Fibroblast of skin of left biceps (primary cell): ENCODE data around the gene RYR1.
A peak's percentile ranks its signal among the peaks of the same experiment; 100 is the strongest.
"Not testable (repeated sequence)": the region's sequence is repeated elsewhere in the genome, so short reads cannot be mapped to it uniquely, and the experiment has no call there.

Source experiments
- DNase-seq, 2 experiments: peaks; one replicate each; pipeline ENCODE4 v3.0.0-alpha.2; 2013; ENCODE audit warnings: low read depth in 2 of 2

Gene RYR1

DNA sequence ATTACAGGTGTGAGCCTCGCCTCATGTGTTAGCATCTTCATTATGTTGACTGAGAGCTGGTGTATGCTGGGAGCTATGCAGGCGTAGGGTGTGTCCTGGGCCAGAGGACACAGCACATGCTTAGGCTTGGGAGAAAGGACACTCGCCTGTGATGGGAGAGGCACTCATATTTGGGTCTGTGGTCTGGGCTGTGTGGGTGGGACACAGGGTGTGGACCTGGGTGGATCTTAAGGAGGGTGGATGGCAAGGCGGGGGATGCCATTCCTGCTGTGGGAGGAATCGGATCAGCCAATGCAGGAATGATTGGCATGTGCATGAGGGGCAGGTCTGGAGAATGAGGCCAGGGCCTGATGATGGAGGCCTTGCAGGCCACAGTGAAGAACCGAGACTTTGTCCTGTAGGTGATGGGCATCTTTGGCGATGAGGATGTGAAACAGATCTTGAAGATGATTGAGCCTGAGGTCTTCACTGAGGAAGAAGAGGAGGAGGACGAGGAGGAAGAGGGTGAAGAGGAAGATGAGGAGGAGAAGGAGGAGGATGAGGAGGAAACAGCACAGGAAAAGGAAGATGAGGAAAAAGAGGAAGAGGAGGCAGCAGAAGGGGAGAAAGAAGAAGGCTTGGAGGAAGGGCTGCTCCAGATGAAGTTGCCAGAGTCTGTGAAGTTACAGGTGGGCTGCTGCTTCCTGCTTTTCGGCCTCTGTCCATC is 55.4 kb downstream of the RYR1 start:
- no peak for DNase-seq

DNA sequence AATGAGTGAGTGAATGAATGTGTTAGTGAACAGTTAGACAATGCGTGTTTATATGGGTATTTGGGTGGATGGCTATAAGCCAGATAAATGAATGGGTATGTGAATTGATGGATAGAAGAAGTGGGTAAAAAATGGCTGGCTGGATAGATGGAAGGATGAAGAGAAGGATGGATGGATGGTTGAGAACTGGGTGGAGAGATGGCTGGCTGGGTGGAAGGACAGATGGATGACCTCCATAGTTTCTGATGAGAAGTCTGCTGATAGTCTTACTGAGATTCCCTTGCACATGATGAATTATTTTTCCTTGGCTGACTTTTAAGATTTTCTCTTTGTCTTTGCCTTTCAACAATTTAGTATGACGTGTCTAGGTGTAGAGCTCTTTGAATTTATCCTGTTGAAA is 57.4 kb downstream of the RYR1 start:
- no peak for DNase-seq

DNA sequence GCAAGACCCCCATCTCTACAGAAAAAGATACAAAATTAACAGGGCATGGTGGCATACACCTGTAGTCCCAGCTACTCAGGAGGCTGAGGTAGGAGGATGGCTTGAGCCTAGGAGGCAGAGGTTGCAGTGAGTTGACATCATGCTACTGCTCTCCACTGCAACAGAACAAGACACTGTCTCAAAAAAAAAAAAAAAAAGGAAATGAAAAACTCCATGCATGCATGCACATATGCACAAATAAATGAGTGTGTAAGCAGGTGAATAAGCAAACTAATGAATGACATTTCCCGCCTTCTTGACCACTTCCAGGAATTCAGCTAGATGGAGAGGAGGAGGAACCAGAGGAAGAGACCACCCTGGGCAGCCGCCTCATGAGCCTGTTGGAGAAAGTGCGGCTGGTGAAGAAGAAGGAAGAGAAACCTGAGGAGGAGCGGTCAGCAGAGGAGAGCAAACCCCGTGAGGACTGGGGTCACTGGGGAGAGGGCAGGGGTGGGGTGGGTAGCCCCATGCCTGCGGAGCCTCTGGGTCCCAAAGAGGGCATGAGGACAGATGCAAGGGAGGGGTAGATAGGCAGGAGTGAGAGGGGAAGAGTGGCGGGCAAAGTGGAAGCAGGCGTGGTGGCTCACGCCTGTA is 58.8 kb downstream of the RYR1 start:
- no peak for DNase-seq

DNA sequence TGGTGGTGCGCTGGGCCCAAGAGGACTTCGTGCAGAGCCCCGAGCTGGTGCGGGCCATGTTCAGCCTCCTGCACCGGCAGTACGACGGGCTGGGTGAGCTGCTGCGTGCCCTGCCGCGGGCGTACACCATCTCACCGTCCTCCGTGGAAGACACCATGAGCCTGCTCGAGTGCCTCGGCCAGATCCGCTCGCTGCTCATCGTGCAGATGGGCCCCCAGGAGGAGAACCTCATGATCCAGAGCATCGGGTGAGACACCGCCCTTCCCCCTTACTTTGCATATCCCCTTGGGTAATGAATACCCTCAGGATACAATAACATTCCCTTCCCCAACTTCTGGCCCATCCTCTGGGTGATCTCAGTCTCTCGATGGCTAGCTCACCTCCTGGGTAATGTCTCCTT is 60.9 kb downstream of the RYR1 start:
- DNase-seq, result no peak

DNA sequence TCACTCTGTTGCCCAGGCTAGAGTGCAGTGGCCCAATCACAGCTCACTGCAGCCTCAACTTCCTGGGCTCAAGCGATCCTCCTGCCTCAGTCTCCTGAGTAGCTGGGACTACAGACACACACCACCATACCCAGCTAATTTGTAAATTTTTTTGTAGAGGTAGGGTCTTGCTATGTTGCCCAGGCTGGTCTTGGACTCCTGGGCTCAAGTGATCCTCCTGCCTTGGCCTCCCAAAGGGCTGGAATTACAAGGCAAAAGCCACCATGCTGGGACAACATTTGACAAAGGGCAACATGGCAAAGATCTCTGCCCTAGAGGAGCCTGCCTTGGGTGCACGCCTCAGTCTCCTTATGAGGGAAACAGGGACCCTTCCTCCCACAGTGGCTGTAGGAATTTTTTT is 61.9 kb downstream of the RYR1 start:
- DNase-seq, result not testable (repeated sequence)

DNA sequence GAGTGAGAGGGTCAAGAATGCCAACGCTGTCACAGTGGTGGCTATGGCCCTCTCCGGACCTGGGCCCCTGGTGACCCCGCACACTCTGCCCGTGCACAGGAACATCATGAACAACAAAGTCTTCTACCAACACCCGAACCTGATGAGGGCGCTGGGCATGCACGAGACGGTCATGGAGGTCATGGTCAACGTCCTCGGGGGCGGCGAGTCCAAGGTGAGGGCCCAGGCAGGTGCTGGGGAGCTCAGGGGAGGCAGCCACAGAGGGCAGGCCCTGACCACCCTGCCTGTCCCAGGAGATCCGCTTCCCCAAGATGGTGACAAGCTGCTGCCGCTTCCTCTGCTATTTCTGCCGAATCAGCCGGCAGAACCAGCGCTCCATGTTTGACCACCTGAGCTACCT is 62.6 kb downstream of the RYR1 start:
- no peak for DNase-seq

DNA sequence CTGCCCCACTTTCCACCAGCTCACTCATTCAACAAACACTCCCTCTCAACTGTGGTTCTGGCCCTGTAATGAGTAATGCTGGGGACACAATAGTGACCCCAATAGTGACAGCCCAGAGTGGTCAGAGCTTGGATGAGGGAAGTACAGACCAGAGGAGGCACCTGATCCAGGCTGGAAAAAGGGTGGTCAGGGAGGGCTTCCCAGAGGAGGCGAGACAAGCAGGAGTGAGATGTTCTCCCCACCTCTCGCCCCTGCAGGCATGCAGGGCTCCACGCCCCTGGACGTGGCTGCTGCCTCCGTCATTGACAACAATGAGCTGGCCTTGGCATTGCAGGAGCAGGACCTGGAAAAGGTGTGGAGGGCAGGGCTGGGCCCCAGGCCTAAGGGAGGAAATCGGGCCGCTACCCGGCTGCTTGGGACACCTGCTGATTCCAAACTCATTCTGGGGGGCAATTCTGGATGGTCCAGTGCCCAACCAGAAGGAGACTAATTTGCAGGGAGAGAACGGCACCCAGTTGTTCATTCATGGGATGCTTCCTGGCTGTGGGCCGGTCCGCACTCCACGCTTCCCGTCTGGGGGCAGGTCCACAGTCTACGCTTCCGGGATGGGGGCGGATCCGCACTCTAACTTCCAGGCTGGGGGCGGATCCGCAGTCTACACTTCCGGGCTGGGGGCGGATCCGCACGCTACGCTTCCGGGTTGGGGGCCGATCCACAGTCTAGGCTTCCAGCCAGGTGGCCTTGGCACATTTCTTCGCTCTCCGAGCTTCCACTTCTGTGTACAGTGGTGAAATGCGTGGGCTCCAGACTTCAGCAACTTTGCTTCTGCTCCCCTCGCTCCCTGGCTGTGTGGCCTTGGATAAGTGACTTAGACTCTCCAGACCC is 63.4 kb downstream of the RYR1 start:
- DNase-seq, result no peak

DNA sequence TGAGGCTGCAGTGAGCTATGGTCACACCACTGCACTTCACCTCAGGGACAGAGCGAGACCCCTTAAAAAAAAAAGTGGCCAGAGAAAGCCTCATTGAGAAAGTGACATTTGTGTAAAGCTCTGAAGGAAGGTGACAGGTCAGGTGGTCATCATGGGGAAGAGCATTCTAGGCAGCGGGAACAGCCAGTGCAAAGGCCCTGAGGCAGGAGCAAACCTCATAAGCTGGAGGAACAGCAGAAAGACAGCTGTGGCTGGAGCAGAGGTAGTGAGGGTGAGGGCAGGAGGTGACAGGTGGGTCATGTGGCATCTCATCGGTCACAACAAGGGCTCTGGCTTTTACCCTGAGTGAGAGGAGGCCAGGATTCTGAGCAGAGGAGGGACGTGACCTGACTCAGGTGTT is 64.4 kb downstream of the RYR1 start:
- DNase-seq, result no peak

DNA sequence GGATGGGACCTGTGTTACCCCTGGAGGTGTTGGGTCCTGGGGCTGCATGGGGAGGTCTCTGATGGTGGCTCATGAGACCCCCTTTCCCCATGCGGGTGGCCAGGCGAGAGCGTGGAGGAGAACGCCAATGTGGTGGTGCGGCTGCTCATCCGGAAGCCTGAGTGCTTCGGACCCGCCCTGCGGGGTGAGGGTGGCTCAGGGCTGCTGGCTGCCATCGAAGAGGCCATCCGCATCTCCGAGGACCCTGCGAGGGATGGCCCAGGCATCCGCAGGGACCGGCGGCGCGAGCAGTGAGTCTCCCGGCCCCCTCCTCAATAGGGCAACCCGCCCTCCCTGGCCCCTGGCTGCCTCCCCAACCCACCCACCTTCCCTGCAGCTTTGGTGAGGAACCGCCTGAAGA is 66.0 kb downstream of the RYR1 start:
- no peak for DNase-seq

DNA sequence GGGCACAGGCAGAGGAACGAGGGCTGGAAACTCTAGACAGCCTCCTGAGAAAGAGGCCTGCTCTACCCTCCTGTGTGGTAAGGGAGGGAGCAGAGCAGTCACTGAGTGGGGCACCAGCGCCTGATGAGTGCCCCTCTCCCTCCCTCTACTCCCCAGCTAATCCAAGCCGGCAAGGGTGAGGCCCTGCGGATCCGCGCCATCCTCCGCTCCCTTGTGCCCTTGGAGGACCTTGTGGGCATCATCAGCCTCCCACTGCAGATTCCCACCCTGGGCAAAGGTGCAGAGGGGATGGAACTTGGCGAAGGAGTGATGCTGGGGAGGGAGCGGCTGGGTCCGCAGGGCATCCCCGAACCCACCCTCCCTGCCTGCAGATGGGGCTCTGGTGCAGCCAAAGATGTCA is 67.0 kb downstream of the RYR1 start:
- DNase-seq, result no peak

DNA sequence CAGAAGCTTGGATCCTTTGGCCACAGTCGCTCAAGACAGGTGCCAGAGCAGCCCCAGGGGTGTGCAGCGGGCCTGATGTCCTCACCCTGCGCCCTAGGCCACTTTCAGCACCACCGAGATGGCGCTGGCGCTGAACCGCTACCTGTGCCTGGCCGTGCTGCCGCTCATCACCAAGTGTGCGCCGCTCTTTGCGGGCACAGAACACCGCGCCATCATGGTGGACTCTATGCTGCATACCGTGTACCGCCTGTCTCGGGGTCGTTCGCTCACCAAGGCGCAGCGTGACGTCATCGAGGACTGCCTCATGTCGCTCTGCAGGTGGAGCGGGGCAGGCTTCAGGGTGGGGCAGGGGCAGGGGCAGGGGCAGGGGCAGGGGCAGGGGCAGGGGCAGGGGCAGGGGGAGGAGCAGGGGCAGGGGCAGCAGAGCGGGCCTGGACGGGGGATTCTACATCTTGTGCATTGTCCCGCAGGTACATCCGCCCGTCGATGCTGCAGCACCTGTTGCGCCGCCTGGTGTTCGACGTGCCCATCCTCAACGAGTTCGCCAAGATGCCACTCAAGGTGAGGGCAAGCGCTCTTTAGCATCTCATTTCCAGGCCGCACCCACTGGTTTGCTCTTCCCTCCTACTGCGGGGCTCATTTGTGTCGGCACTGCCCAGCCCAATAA is 69.1 kb downstream of the RYR1 start:
- no peak for DNase-seq

DNA sequence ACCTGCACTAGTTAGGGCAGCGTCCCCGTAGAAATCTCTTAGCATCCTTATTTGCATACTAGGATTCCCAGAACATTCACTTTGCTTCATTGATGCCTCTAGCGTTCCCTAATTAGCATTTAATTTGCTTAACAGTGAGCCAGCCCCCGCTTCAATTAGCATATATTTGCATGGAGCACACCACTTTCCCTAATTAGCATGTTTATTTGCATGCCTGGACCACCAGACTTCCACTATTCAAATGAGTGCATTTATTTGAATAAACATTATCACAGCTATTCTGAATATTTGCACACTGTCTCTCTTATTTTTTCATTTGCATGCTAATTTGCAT is 69.6 kb downstream of the RYR1 start:
- no peak for DNase-seq

DNA sequence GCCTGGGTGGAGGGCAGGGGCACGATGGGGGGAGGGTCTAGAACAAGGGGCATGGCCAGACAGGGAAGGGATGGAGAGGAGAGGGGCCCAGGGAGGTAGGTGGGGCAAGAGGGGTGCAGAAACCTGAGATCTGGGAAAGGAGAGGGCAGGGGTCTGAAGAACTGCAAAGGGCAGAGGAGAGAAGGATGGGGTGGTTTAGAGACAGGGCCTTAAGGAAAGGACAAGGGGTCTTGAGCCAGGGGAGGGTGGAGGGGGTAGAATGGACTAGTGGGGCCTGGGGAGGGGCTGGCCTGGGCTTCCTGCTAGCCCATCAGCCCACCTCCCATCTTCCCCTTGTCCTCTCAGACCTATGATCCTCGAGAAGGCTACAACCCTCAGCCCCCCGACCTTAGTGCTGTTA is 72.5 kb downstream of the RYR1 start:
- no peak for DNase-seq

DNA sequence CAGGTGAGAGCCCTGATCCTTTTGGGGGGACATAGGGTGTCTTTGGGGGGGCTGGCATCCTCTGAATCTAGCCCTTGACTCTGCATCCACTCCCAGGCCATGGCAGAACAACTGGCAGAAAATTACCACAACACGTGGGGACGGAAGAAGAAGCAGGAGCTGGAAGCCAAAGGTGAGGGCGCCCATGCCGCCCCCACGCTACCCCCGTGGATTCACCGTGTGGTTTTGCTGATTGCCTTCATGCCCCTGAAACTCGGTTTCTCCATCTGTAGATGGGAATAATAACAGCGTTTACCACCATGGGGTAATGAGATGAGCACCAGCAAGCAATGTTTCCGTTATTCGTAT is 72.9 kb downstream of the RYR1 start:
- DNase-seq, result no peak

DNA sequence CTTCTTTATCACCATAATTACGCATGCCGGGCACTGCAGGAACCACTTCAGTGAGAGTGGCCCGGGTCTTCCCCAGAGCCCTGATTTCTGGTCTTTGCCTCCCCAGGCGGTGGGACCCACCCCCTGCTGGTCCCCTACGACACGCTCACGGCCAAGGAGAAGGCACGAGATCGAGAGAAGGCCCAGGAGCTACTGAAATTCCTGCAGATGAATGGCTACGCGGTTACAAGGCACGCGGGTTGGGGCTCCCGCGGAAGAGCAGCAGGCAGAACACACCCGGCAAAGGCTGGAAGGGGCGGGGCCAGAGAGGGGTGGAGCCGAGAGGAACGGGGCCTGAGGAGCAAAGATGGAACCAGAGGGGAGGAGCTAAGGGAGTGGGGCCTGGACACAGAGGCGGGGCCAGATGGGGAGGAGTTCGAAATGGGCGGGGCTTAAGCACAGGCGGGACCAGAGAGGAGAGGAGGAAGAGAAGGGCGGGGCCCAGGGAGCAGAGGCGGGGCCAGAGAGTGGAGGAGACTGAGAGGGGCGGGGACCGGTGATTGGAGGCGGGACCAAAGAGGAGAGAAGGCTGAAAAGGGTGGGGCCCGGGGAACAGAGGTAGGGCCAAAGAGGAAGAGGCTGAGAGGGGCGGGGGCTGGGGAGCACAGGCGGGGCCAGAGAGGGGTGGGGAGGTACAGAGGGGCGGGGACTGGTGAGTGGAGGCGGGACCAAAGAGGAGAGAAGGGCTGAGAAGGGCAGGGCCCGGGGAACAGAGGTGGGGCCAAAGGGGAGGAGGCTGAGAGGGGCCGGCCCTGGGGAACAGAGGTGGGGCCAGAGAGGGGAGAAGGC is 73.4 kb downstream of the RYR1 start:
- DNase-seq, result peak; percentile 8 to 18

DNA sequence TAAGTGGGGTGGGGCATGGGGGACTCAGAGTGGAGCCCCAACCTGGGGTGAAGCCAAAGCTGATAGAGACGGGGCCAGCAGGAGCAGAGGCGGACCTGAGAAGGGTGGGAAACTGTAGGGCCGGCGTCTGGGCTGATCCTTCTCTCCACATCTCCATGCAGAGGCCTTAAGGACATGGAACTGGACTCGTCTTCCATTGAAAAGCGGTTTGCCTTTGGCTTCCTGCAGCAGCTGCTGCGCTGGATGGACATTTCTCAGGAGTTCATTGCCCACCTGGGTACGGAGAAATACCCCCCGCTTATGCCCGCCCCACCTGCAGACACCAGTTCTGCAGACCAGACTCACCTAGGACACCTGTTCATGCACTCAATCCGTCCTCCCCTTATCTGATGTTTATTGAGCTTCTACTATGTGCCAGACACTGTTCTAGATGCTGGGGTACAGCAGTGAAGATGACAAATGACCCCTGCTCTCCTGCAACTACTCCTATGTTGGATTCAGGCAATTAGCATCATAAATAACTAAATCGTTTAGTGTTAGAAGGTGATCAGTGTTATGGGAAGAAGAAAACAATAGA is 74.1 kb downstream of the RYR1 start:
- no peak for DNase-seq

DNA sequence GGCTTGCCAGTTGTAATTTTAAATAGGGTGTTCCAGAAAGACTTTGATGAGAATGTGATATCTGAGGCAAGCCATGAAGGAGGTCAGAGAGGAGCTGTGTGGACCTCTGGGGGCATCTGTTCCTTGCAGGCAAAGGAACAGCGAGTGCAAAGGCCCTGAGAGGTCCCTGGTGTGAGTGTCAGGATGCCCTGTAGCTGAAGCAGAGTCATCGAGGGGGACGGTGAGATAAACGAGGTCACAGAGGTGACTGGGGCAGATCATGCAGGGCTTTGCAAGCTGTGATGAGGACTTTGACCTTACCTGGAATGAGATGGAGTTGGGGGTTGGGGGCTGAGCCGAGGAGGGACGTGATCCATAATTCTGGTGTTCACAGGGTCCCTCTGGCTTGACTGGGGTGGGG is 75.0 kb downstream of the RYR1 start:
- DNase-seq, result no peak

DNA sequence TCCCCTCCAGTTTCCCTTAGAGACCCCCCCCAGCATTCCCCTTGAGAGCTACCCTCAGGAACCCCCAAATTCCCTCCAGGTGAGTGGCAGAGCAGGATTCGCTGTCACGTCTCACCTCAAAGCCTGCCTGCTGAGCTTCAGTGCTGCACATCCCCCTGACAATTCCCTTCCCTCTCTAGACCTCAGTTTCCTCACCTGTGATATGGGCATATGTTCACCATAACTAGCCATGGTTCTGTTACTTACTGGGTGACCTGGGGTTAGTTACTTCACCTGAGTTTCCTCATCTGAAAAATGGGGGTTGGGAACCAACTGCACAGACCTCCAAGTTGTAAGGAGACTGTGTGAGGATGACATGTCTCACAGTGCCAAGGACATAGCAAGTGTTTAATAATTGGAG is 75.5 kb downstream of the RYR1 start:
- no peak for DNase-seq

DNA sequence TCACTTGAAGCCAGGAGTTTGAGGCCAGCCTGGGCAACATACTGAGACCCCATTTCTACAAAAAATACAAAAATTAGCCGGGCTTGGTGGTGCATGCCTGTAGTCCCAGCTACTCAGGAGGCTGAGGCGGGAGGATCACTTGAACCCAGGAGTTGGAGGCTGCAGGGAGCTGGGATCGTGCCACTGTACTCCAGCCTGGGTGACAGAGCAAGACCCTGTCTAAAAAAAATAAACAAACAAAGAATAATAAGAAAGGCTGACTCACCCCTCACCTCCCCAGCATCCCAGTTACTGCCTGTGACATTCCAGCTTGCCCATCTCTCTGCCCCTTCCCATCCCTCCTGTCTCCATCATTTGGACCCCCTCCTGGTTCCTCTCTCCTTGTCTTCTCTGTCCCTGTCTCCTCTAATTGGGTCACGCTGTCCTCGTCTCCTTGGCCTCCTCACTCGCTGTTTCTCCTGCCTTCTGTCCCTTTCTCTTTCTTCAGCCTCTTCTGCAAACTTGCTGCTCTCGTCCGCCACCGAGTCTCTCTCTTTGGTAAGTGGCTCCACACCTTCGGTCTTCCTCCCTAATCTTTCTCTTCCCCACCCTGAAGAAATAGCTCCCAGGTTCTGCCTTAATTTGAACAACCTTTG is 77.7 kb downstream of the RYR1 start:
- DNase-seq, result no peak

DNA sequence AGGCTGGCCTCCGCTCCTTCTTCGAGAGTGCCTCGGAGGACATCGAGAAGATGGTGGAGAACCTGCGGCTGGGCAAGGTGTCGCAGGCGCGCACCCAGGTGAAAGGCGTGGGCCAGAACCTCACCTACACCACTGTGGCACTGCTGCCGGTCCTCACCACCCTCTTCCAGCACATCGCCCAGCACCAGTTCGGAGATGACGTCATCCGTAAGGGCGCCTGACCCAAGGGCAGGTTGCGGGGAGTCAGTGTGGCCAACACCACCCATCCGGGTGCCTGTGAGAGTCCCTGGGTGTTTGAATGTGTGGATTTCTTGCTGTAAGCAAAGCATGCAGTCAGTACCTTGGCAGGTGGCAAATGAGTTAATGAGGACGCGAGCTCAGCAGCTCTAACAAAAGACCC is 78.8 kb downstream of the RYR1 start:
- DNase-seq, result no peak

DNA sequence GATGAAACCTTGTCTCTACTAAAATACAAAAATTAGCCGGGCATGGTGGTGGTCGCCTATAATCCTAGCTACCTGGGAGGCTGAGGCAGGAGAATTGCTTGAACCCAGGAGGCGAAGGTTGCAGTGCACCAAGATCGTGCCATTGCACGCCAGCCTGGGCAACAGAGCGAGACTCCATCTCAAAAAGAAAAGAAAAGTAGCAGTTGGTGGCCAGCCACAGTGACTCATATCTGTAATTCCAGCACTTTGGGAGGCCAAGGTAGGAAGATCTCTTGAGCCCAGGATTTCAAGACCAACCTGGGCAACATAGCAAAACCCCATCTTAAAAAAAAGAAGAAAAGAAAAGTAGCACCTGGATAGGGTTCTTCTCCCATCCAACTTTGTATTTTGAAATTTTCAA is 79.7 kb downstream of the RYR1 start:
- not testable (repeated sequence) for DNase-seq
